Ramos (cell line): Measurements from ENCODE around the gene MCM9.
"Not testable (repeated sequence)": the region's sequence is repeated elsewhere in the genome, so short reads cannot be mapped to it uniquely, and the experiment has no call there.

Experiments used
- in situ Hi-C: fragments of 300-500 bp; cut with MboI; formaldehyde crosslinking; loops from one replicate; pipeline ENCODE4 v1.14.3; 2022; ENCODE audit warnings: low sequenced_read_pairs; ENCODE audit not compliant: unreplicated experiment

Gene MCM9

DNA sequence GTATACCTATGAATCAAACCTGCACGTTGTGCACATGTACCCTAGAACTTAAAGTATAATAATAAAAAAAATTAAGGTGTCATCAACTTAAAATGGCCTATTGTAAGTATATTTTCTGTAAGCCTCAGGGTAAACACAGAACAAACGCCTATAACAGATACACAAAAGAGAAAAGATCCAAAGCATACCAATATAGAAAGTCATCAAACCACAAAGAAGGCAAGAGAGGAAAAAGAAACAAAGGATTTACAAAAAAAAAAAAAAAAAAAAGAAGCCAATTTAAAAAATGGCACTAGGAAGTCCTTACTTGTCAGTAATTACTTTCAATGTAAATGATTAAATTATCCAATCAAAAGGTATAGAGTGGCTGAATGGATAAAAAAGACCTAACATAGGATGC lies 65.6 kb downstream of the MCM9 start:
- in situ Hi-C loops = no loop called here

DNA sequence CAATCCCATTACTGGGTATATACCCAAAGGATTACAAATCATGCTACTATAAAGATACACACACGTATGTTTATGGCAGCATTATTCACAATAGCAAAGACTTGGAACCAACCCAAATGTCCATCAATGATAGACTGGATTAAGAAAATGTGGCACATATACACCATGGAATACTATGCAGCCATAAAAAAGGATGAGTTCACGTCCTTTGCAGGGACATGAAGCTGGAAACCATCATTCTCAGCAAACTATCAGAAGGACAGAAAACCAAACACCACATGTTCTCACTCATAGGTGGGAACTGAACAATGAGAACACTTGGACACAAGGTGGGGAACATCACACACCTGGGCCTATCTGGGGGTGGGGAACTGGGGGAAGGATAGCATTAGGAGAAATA lies 66.1 kb downstream of the MCM9 start:
- in situ Hi-C loops = not testable (repeated sequence)

DNA sequence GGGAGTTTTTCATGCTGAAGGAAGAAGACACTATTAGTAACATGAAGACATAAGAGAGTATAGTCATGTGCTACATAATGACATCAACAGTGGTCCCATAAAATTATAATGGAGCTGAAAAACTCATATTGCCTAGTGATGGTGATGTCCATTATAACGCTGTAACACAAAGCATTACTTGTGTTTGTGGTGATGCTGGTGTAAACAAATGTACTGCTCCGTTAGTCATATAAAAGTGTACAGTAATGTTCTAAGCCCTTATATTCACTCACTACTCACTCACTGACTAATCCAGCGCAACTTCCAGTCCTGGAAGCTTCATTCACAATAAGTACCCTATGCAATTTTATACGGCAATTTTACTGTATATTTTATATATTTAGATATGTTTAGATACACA lies 67.8 kb downstream of the MCM9 start:
- in situ Hi-C loops = no loop called here

DNA sequence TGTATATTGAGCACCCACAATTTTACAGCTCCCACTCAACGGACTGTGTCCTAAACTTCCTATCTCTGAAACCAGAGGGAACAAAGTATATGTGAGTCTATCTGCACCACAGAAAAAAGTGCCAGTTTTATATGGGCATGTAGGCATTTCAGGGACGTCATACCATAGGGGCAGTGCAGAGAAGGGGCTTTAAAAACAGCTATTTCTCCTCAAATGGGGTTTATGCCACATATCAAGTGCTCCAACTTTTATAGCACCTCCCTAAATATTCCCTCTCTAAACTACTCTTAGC lies 69.9 kb downstream of the MCM9 start:
- in situ Hi-C loops = no loop called here

DNA sequence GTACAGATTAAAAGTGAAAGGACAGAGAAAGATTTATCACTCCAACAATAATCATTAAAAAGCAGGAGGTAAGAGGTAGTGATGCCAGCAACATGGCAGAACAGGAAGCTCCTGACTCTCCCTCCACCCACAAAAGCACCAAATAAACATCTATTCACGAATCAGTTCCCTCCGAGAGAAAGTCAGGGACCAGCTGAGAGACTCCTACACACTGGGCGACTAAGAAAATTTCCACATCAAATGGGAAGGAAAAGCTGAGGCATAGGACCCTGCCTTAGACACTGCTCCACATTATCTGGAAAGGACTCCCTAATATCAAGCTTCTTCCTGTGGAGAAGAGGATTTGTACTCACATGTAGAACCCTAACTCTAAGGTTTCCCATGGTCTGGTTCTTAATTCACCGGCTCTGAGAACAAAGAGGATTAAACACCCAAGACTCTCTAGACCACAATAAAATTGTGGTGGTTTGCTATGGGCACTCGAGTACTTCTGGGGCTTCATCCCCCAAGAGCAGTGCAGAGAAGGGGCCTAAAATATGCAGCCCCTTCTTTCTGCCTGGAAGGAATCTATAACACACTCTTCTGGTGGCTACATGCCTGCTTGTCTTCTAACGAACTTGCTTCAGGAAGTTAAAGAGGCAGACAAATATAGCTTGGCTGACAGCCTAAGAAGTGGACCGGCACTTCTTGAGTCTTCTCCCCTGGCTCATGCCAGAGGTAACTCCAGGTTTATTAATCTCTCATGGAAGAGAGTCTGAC lies 70.4 kb downstream of the MCM9 start:
- in situ Hi-C loops = no loop called here

DNA sequence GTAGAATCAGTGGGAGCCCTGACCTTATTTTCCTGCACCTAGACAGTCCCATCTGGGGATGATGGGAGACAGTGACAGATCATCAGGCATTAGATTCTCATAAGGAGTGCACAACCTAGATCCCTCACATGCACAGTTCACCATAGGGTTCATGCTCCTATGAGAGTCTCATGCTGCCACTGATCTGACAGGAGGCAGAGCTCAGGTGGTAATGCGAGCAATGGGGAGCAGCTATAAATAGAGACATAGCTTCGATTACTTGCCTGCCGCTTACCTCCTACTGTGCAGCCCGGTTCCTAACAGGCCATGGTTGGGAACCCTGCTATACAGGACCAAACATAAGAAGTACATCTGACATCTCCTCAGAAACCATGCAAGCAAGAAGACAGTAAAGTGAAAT lies 72.5 kb downstream of the MCM9 start:
- in situ Hi-C loops = no loop called here

DNA sequence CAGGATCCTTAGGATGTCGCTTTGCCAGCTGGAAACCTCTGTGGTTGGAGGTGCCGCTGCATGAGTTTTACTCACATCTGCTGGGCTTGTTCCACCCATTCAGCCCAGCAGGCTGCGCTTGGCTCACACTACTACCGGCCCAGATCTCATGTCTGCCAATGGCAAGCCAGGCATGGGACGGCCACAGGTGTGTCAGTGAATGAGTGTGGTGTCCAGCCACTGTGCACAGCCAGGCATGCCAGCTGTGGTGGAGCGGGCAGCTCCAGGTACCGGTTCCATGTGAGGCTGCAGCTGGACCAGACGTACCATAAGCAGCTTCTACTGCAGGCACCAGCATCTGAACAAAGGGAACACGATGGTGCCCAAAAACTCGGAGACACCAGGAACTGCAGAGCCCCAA lies 74.1 kb downstream of the MCM9 start:
- in situ Hi-C loops = no loop called here

DNA sequence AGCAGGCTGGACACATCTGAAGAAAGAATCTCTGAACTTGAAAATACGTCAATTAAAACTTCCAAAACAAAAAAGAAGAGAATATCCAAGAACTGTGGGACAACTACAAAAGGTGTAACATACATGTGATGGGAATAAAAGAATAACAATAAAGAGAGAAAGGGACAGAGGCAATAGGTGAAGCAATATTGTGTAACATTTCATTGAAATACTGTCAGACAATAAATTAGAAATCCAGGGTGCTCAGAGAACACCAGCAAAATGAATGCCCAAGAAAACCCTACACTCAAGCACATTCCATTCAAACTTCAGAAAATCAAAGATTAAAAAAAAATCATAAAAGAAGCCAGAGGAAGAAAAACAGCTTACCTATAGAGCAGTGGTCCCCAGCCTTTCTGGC lies 74.6 kb downstream of the MCM9 start:
- in situ Hi-C loops = no loop called here

DNA sequence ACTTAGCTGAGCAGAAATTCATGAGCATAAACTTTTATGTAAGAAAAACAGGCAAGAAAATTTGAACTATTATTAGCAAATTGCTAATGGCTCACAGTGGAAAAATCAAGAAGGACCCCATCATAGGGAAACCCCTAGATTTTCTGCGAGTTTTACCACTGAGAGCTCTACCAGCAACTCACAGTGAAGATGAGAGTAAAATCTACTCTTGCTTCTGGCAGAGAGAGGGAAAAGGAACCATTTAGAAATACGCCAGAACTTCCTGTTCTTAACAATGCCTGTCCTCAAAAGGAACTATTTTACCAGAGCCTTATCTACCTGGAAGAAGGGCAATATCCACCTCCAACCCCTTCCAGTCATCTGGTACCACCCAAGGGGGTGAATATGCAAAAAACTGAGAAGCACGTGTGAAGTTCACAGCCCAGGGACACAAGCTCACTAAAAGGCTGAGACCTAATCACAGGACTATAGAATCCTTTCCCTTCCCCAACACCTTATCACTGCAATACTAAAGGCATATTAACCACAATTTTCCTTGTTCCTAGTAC lies 75.4 kb downstream of the MCM9 start:
- in situ Hi-C loops = no loop called here

DNA sequence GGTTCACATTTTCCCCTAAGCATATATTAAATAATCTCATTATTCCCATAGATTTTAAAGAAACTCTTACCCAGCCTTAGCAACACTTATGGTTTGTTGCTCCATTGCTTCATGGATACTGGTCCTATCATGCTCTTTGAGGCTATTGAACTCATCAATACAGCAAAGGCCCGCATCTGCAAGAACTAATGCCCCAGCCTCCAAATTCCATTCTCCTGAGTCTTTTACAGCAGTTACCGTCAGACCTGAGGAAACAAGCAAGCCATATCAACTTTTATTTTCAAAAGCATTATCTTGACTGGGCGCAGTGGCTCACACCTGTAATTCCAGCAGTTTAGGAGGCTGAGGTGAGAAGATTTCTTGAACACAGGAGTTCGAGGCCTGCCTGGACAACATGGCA lies 78.7 kb downstream of the MCM9 start:
- in situ Hi-C loops = no loop called here

DNA sequence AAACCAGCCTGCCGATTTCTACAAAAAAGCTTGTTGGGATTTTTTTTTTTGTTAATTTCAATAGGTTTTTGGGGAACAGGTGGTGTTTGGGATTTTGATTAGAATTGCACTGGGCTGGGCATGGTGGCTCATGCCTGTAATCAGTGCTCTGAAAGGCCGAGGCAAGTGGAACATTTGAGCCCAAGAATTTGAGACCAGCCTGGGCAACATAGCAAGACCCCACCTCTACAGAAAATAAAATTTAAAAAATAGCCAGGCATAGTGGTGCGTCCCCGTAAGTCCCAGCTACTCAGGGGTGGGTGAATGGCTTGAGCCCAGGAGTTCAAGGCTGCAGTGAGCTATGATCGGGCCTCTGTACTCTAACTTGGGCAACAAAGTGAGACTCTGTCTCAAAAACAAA lies 81.6 kb downstream of the MCM9 start:
- in situ Hi-C loops = no loop called here

DNA sequence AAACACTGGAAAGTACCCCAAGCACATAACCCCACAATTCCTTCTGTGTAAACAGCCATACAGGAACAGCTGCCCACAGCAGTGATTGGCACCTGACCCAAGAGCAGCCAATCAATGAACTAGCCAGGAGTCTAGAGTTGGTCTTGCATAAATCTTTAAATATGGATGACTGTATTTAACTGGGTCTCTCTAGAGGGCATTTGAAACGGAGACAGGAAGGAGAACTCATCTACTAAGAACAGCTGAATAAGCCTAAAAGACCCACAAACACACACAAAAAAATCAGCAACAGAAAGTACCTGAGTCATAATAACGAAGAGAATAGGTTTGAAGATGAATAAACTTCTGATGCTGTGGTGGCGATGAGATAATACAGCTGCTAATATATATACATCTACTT lies 90.0 kb downstream of the MCM9 start:
- in situ Hi-C loops = no loop called here

DNA sequence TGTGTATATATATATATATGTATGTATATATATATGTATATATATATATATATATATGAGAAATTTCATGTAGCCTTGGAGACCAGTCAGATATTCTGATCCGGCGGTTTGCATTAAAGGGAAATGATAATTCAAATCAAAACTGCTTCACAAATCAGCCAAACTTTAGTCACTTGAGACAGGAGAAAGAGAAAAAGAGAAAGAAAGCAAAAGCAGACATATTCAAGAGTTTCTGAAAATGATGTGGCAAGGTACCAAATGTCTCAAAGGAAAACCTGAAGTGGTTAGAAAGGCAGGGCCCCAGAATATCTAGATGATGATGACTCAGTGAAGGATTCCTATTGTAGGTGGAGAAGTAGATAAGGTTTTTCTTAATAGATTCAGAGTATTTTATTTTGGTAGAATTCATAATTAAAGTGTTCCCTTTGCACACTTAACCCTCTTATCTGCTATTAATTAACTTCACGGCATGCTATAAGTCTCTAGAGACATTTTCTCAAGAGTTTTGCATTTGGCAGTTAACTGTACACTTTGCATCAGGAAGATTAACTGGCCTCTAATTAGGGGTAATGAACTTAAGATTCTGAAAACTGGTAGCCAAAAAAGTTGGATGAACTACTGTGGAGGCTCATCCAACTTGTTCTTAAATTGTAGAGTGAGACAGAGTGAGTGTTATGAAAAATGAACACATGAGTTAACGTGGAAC lies 91.1 kb downstream of the MCM9 start:
- in situ Hi-C loops = no loop called here

DNA sequence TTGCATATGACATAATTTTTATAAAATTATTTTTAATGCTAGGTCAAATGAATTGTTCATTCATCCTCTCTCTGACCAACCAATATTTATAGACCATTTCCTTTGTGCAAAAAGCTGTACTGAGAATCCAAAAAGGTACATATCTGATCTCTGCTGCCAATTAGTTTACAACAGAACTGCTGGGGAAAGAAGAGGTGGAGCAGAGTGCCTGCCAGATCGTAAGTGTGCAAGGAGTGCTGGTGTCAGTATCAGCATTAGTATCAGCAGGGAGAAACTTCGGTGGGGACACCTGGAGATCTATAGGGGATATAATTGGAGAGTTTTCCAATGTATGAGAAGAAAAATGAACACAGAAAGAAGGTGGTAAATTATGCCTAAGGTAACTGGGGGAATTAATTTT lies 104.3 kb downstream of the MCM9 start:
- in situ Hi-C loops = no loop called here

DNA sequence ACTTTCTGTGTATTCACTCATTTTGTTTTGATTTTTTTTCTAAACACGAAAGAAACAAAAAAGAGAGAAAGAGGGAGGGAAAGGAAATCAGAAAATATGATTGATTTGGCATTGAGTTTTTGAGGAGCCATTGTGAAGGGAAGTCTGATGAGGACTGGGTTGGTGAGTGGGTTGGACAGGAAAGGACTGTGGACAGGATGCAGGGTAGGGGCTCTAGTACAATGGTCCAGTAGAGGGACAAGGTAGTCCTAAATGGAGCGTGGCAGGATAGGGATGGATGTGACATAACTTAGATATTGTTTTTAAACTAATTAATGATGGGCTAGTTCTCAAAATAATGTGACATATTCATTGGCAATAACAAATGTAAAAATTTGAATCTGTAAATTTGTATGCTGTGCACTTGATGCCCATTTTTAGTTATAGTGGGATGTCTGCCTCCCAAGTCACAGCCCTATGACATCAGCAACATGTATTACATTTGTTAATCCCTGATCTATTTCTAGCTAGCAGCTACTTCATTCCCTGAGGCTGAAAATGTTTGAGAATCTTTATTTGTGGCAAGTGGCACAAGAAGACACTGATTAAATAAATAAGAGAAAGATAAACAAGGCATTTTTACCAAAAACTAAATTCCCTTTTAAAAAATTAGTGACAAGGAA lies 105.0 kb downstream of the MCM9 start:
- in situ Hi-C loops = no loop called here

DNA sequence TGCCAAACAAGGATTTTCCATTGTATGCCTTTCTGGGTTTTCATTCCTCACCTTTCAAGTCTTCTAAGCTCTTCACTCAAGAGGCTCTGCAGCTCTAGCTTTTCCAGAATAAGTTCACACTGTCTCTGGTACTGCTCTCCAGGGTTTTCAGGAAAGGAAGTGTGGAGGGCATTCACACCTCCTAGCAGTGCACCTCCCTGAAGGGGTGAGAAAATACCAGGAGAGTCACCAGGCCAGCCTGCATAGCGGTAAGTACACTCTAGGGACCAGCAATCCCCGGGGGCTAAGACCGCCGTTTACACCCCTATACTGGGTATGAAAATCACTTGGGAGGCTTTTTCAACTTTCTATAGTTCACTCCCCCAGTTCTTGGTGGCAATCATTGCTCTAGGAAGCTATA lies 108.9 kb downstream of the MCM9 start:
- in situ Hi-C loops = no loop called here

DNA sequence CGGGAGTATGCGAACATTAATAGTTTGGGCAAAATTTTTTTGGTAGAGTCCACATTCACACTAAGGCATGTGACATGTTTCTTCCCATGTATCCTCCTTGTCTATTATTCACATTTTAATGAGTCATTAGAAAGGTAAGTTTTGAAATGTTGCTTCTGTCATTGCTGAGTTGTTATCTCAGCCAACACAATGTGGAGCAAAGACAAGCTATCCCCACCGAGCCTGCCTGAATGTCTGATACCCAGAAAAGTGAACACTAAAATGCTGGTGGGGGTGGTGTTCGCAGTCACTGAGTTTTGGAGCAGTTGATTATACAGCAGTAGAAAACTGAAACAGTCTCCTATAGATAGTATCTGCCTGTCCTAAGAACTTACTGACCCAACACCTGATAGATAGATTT lies 109.3 kb downstream of the MCM9 start:
- in situ Hi-C loops = no loop called here

DNA sequence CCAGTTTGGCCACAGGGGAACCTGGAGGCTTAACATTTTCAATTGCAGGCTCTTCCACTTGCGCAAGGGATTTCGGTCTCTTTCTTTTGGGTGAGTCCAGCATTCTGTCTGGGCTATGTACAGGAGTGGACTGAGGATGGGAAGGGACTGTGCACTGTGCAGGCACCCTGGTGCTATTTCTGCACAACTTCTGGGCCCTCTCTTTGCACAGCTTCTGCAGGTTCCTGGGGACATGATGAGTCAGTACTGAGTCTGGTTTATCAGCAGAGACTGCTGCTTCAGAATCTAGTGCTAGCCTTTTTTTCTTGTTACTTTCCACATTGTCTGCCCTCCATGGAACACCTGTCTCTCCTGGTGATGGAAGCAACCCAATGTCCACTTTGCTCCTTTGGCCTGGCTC lies 119.5 kb downstream of the MCM9 start:
- in situ Hi-C loops = loop anchor here (25.0 kb wide), 1 partner anchor 297 kb away; no protein-coding TSS in a partner anchor

DNA sequence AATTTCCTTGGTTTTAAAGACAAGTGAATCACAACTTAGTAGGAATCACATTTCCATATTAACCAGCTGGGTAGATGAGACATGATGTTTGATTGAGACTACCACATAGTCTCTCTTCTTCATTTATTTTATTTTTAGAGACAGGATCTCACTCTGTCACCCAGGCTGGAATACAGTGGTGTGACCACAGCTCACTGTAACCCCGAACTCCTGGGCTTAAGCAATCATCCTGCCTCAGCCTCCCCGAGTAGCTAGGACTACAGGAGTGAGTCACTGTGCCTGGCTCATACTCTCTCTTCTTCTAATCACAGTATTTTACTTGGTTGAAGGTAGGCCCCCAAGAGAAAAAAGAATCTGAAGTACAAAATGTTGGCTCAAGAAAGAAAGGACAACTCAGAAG lies 121.2 kb downstream of the MCM9 start:
- in situ Hi-C loops = loop anchor here (25.0 kb wide), 1 partner anchor 299 kb away; no protein-coding TSS in a partner anchor

DNA sequence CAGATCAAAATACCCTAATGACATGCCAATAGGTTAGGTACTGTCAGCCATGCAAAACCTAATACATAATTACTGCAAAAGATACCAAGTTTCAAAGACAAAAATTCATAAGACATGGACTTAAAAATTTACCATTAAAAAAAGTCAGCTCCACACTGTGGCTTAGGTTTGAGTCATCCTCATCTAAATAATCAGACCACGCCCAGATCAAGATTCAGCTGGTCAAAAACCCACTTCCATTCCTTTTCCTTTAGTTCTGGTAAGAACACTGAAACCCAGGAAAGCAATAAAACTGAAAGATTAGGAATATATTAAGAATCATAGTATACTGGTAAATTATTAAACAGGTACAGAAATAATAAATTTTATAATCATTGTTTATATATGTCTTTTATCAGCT lies 122.0 kb downstream of the MCM9 start:
- in situ Hi-C loops = loop anchor here (25.0 kb wide), 1 partner anchor 299 kb away; no protein-coding TSS in a partner anchor

DNA sequence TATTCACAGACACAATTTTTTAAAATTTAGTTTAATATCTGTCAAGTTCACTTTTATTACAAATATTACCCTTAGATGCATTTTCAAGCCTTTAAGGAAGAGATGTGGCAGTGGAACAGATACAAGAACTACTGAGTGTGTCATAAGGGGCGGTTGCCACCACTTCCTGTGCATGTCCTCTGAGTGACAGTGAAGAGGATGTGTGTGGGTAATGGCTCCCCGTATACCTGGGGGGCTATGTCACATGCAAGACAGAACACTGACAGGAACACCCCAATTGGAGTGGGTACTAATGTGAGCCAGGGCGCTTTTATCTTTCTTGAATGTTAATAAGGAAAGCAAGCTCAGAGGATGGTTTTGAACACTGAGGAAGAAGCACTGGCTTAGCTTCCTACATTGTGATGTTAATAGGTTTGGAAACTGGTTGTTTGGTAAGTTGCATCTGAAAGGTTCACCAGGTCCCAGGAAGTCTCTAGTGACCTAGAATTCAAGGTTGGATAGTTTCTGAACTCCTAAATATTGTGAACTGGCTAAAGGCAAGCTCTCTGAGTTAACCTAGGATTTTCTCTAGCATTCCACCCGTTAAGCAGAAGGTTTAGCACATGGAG lies 124.4 kb downstream of the MCM9 start:
- in situ Hi-C loops = loop anchor here (25.0 kb wide), 1 partner anchor 302 kb away; no protein-coding TSS in a partner anchor
